ENCODE measurements around the gene PC. TPM values are rescaled to one million over a fixed set of nuclear protein-coding genes. Genes with fewer than 3 reads are reported as not detected.

The PC gene
- total RNA-seq, 3 donors from 2014 or later: 20.0 to 43.8 (median 43.3) TPM

DNA sequence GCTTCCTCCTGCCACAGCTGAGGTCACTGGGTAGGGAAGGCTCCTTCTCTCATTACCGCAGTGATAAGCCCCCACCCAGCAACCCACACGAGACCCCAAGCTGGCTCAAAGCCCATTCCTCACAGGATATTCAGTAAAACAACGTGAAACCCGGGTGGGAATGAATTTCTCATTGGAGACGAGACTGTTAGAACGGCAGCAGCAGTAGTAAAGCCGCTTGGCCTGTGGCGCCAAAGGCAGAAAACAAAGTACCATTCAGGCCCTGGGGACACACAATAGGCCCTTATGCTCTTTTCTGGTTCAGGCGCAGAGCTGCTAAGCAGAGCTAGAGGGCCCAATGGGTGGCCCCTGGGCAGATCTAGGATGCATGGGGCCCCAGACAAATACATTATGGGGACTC lies 45.3 kb downstream of the PC start:
- no peaks in the 10 kb centered on the region for H3K9me3 ChIP-seq
- ATAC-seq: no peak
- no peaks in the 10 kb centered on the region for H3K36me3 ChIP-seq (ENCODE audit: low read depth)
- intact Hi-C loops (cut with DNase I, micrococcal nuclease): no loop called here
- H3K4me1 ChIP-seq (ENCODE audit: low read depth): no peaks in the 10 kb centered on the region
- TF ChIP-seq, protein P1, sequence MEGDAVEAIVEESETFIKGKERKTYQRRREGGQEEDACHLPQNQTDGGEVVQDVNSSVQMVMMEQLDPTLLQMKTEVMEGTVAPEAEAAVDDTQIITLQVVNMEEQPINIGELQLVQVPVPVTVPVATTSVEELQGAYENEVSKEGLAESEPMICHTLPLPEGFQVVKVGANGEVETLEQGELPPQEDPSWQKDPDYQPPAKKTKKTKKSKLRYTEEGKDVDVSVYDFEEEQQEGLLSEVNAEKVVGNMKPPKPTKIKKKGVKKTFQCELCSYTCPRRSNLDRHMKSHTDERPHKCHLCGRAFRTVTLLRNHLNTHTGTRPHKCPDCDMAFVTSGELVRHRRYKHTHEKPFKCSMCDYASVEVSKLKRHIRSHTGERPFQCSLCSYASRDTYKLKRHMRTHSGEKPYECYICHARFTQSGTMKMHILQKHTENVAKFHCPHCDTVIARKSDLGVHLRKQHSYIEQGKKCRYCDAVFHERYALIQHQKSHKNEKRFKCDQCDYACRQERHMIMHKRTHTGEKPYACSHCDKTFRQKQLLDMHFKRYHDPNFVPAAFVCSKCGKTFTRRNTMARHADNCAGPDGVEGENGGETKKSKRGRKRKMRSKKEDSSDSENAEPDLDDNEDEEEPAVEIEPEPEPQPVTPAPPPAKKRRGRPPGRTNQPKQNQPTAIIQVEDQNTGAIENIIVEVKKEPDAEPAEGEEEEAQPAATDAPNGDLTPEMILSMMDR (IDR thresholded peaks at IDR 0.05): no peak
- H3K4me3 ChIP-seq: no peak overlapping the region
- DNase-seq: no peak

DNA sequence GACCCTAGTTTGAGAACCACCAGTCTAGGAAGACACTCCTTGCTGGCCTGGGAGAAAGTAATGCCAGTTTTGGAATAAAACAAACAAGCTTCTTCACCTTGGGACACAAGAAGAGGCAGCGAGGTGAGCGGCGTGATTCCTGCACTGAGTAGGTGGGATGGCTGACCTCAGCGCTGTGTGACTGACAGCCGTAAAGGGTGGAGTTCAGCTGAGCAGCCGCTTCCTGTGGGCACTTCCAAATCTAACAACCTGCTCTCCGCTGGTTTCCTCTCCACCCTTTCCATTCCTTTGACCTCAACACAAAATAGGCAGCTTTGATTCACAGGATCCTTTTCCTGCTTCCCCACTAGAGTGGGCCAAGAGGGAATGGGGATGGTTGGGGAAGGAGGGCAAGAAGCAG lies 45.8 kb downstream of the PC start:
- DNase-seq (no peak), ATAC-seq (no peak)
- no peak overlapping the region for H3K4me3 ChIP-seq
- no peaks in the 10 kb centered on the region for H3K4me1 ChIP-seq (ENCODE audit: low read depth)
- TF ChIP-seq, protein P1 (IDR thresholded peaks at IDR 0.05): no peak
- intact Hi-C loops (cut with DNase I, micrococcal nuclease): no loop called here
- H3K9me3 ChIP-seq: no peaks in the 10 kb centered on the region
- H3K36me3 ChIP-seq (ENCODE audit: low read depth): no peaks in the 10 kb centered on the region

DNA sequence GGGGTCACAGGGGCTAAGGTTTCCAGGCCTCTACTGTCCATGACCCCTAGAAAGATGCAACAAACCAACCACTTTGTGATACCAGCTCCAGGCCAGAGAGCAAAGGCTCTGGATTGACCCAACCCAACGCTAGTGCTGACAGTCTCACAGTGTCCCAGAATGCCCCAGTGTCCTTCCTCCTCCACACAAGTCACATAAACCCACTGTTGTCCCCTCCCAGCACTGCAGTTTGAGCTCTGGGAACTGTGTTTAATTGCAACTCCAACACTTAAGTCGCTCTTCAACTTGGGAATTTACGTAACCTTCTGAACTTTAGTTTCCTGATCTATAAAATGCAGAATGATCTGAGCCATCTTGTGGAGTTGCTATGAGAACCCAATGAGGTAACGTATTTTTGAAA lies 47.5 kb downstream of the PC start:
- DNase-seq (no peak), ATAC-seq (peak; percentile 17)
- intact Hi-C loops (cut with DNase I, micrococcal nuclease): no loop called here

DNA sequence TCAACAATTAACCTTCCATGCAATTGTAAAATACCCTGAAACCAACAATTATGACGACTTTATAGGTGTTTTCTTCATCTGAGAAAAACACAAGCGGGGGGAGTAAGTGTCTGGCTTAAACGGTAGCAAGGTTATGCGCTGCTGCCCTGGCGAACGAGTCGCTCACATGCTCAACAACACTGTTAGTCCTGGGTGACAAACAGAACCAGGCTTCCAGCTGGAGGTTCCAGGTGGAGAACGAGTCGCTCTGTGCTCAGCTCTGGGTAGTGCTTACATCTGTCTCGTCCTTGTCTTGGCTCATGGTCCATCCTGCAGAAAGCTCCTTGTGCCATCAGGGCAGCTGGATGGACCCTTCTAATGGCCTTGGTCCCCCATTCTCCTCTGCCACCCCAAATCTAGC lies 48.2 kb downstream of the PC start:
- no peaks in the 10 kb centered on the region for H3K9me3 ChIP-seq
- no peak overlapping the region for H3K4me3 ChIP-seq
- TF ChIP-seq, protein P1 (IDR thresholded peaks at IDR 0.05): no peak
- no peaks in the 10 kb centered on the region for H3K4me1 ChIP-seq (ENCODE audit: low read depth)
- intact Hi-C loops (cut with DNase I, micrococcal nuclease): no loop called here
- no peak for ATAC-seq
- DNase-seq: no peak
- no peaks in the 10 kb centered on the region for H3K36me3 ChIP-seq (ENCODE audit: low read depth)

More for the DNA sequence above, 47.5 kb downstream of the PC start:
- Histone ChIP-seq H3K9me3 (no peaks in the 10 kb centered on the region), H3K4me1 (ENCODE audit: low read depth) (no peaks in the 10 kb centered on the region), H3K4me3 (no peak overlapping the region), H3K36me3 (ENCODE audit: low read depth) (no peaks in the 10 kb centered on the region)
- TF ChIP-seq, protein P1 (IDR thresholded peaks at IDR 0.05): no peak

GRCh38 chr11:66909181-66909580 lies 49.0 kb downstream of the PC start:
- no peak for ATAC-seq
- TF ChIP-seq, protein P1 (IDR thresholded peaks at IDR 0.05): no peak
- intact Hi-C loops (cut with DNase I, micrococcal nuclease): no loop called here
- Histone ChIP-seq H3K4me1 (ENCODE audit: low read depth) (no peaks in the 10 kb centered on the region), H3K4me3 (no peak overlapping the region), H3K9me3 (no peaks in the 10 kb centered on the region), H3K36me3 (ENCODE audit: low read depth) (no peaks in the 10 kb centered on the region)
- no peak for DNase-seq

All from mucosa of descending colon (tissue), 3 donors.